Activated T-helper 9 cell treated with anti-CD3 and anti-CD28 coated beads, Interleukin-2, amount 50 U/mL, for 16 hours (primary cell): ENCODE results near the gene DRAXIN.

Experiments used
- DNase-seq: peaks from one replicate; pipeline ENCODE4 v3.0.0-alpha.2; 2020; ENCODE audit warnings: low read depth

DRAXIN gene

GRCh38 chr1:11764115-11764514 lies 72.6 kb downstream of the DRAXIN start:
- DNase-seq = no peak

GRCh38 chr1:11764519-11764918 lies 73.0 kb downstream of the DRAXIN start:
- DNase-seq = no peak

GRCh38 chr1:11765661-11766428 lies 74.3 kb downstream of the DRAXIN start:
- DNase-seq = no peak

- DNase-seq = no peak
These were observed 74.9 kb downstream of the DRAXIN start for GRCh38 chr1:11766429-11766776.

GRCh38 chr1:11767922-11768704 lies 76.6 kb downstream of the DRAXIN start:
- no peak for DNase-seq

- no peak for DNase-seq
These were observed 77.3 kb downstream of the DRAXIN start for GRCh38 chr1:11768821-11769220.

- DNase-seq = no peak
These were observed 77.8 kb downstream of the DRAXIN start for GRCh38 chr1:11769274-11769673.

- no peak for DNase-seq
These were observed 78.5 kb downstream of the DRAXIN start for GRCh38 chr1:11770011-11770410.

GRCh38 chr1:11771481-11772043 lies 80.1 kb downstream of the DRAXIN start:
- DNase-seq = no peak

GRCh38 chr1:11772458-11772857 lies 80.9 kb downstream of the DRAXIN start:
- no peak for DNase-seq

- DNase-seq = no peak
These were observed 83.2 kb downstream of the DRAXIN start for GRCh38 chr1:11774753-11775152.
